ENCODE results near the gene HNRNPD.
"Not testable (repeated sequence)": the region's sequence is repeated elsewhere in the genome, so short reads cannot be mapped to it uniquely, and the experiment has no call there.

The HNRNPD gene

GRCh38 chr4:82402196-82402775 lies 28.5 kb upstream of the HNRNPD start:
- no peak overlapping the region for H3K4me3 ChIP-seq (ENCODE audit: low read length)
- TF ChIP-seq, protein P1, sequence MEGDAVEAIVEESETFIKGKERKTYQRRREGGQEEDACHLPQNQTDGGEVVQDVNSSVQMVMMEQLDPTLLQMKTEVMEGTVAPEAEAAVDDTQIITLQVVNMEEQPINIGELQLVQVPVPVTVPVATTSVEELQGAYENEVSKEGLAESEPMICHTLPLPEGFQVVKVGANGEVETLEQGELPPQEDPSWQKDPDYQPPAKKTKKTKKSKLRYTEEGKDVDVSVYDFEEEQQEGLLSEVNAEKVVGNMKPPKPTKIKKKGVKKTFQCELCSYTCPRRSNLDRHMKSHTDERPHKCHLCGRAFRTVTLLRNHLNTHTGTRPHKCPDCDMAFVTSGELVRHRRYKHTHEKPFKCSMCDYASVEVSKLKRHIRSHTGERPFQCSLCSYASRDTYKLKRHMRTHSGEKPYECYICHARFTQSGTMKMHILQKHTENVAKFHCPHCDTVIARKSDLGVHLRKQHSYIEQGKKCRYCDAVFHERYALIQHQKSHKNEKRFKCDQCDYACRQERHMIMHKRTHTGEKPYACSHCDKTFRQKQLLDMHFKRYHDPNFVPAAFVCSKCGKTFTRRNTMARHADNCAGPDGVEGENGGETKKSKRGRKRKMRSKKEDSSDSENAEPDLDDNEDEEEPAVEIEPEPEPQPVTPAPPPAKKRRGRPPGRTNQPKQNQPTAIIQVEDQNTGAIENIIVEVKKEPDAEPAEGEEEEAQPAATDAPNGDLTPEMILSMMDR (conservative IDR thresholded peaks at IDR 0.05; ENCODE audit: low read depth, low read length): no peak
- DNase-seq (ENCODE audit: low read depth): no peak

DNA sequence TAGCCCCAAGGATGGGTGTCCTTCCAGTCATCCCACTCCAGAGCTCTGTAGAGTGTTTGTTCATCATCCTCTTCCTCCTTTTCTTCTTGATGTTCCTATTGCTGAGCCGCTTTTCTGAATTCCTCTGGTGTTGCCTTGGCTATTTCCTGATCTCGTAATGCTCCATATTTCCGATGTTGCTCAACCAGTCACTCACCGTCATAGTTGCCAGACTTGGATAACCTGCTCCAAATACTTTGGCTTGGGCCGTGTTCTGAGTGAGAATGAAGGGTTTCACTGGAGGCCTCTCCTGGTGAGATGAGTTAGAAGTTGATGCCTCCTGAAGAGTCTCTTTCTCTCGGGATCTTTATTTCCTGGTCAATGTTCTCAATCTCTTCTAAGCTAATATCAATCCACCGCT lies 27.8 kb upstream of the HNRNPD start:
- no peak overlapping the region for H3K4me3 ChIP-seq (ENCODE audit: low read length)
- no peak for DNase-seq (ENCODE audit: low read depth)
- TF ChIP-seq, protein P1 (conservative IDR thresholded peaks at IDR 0.05; ENCODE audit: low read depth, low read length): no peak

DNA sequence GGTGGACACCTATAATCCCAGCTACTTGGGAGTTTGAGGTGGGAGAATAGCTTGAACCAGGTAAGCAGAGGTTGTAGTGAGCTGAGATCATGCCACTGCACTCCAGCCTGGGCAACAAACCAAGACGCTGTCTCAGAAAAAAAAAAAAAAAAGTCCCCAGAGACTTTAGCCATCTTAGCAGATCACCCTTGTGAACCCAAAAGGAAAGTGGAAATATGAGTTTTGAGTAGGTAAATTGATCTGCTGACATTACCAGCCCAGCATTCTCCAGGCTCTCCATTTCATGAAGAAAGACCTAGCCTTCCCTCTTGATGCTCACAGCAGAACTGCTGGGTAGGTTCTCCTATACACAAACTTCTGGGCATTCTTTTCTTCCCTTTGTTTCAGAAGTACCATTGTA lies 24.5 kb upstream of the HNRNPD start:
- TF ChIP-seq, protein P1 (conservative IDR thresholded peaks at IDR 0.05; ENCODE audit: low read depth, low read length): no peak
- no peak for DNase-seq (ENCODE audit: low read depth)
- no peak overlapping the region for H3K4me3 ChIP-seq (ENCODE audit: low read length)

DNA sequence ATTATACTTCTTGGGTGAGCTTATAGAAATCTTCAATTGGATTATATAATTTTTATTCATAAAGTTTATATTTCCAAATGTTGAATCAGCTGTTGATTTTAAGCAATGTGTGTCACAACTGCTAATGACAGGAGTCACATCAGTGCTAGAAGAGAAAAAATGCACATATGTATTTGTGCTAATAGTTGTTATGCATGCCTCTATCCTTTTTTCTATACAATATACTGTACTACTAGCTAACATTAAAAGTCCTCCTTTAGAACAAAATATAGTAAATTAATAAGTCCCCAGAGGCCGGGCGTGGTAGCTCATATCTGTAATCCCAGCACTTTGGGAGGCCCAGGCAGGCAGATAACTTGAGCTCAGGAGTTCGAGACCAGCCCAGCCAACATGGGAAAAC lies 23.7 kb upstream of the HNRNPD start:
- no peak for DNase-seq (ENCODE audit: low read depth)
- TF ChIP-seq, protein P1 (conservative IDR thresholded peaks at IDR 0.05; ENCODE audit: low read depth, low read length): no peak
- H3K4me3 ChIP-seq (ENCODE audit: low read length): no peak overlapping the region

GRCh38 chr4:82394896-82395295 lies 21.1 kb upstream of the HNRNPD start:
- DNase-seq (ENCODE audit: low read depth): no peak
- TF ChIP-seq, protein P1 (conservative IDR thresholded peaks at IDR 0.05; ENCODE audit: low read depth, low read length): no peak
- no peak overlapping the region for H3K4me3 ChIP-seq (ENCODE audit: low read length)

- DNase-seq (ENCODE audit: low read depth); H3K4me3 ChIP-seq (ENCODE audit: low read length): not testable (repeated sequence)
These were observed 16.3 kb upstream of the HNRNPD start for GRCh38 chr4:82390061-82390460.

DNA sequence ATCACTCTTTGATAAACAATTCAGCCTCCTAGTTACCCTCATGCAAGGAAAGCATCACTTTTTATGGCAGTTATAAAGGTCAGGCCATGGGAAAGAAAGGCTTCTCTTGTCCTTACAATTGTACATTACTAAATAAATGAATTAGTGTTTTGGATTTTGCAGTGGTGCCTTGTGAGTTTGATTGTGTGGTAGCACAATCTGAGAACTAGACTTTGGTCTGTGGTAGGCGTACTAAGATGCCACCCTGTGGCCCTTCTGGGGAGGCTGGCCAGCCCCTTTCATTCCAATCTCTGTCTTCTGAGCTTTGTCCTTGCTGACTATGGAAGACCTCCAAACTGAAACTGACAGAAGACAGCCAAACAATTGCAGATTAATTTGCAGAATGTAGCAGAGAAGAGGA lies 14.6 kb upstream of the HNRNPD start:
- H3K4me3 ChIP-seq (ENCODE audit: low read length): no peak overlapping the region
- TF ChIP-seq, protein P1 (conservative IDR thresholded peaks at IDR 0.05; ENCODE audit: low read depth, low read length): no peak
- no peak for DNase-seq (ENCODE audit: low read depth)

- not testable (repeated sequence) for DNase-seq (ENCODE audit: low read depth); H3K4me3 ChIP-seq (ENCODE audit: low read length)
These were observed 12.5 kb upstream of the HNRNPD start for GRCh38 chr4:82386312-82386711.
